ENCODE measurements around the gene ITGA3.

The ITGA3 gene

GRCh38 chr17:50034498-50035364, 21.2 kb upstream of the ITGA3 start:
- no peaks in the 10 kb centered on the region for H3K9me3 ChIP-seq (ENCODE audit: low read length)
- H3K4me3 ChIP-seq (ENCODE audit: low read depth, low read length, poor library complexity, severe bottlenecking), result no peak overlapping the region
- no peak overlapping the region for H3K9ac ChIP-seq (ENCODE audit: low read length)
- H3K9me2 ChIP-seq (ENCODE audit: low read depth, low read length), result no peaks in the 10 kb centered on the region
- TF ChIP-seq EZH2 (IDR thresholded peaks at IDR 0.05; ENCODE audit: borderline replicate concordance, low read length), result no peak
- H3K4me1 ChIP-seq (ENCODE audit: insufficient read depth, low read length, severe bottlenecking), result no peaks in the 10 kb centered on the region
- H4K20me1 ChIP-seq (ENCODE audit: insufficient read depth, low read length), result no peaks in the 10 kb centered on the region
- H3K79me2 ChIP-seq (ENCODE audit: insufficient read depth, low read length), result no peaks in the 10 kb centered on the region
- H3F3A ChIP-seq (ENCODE audit: insufficient read depth, low read length), result no peaks in the 10 kb centered on the region
- no peak overlapping the region for H2AFZ ChIP-seq (ENCODE audit: low read length)
- H3K27me3 ChIP-seq (ENCODE audit: insufficient read depth, low read length), result no peaks in the 10 kb centered on the region
- H3K27ac ChIP-seq (ENCODE audit: low read depth, low read length, poor library complexity, severe bottlenecking), result no peak overlapping the region
- H3K36me3 ChIP-seq (ENCODE audit: insufficient read depth, low read length), result no peaks in the 10 kb centered on the region
- no peak overlapping the region for H3K4me2 ChIP-seq (ENCODE audit: low read length)

GRCh38 chr17:50035421-50035879, 20.5 kb upstream of the ITGA3 start:
- H3K27ac ChIP-seq (ENCODE audit: low read depth, low read length, poor library complexity, severe bottlenecking), result no peak overlapping the region
- H3K9ac ChIP-seq (ENCODE audit: low read length), result no peak overlapping the region
- H3K9me2 ChIP-seq (ENCODE audit: low read depth, low read length), result no peaks in the 10 kb centered on the region
- H3F3A ChIP-seq (ENCODE audit: insufficient read depth, low read length), result no peaks in the 10 kb centered on the region
- H3K4me1 ChIP-seq (ENCODE audit: insufficient read depth, low read length, severe bottlenecking), result no peaks in the 10 kb centered on the region
- H3K4me2 ChIP-seq (ENCODE audit: low read length), result no peak overlapping the region
- H4K20me1 ChIP-seq (ENCODE audit: insufficient read depth, low read length), result no peaks in the 10 kb centered on the region
- no peak overlapping the region for H3K4me3 ChIP-seq (ENCODE audit: low read depth, low read length, poor library complexity, severe bottlenecking)
- no peaks in the 10 kb centered on the region for H3K9me3 ChIP-seq (ENCODE audit: low read length)
- TF ChIP-seq CTCF (IDR thresholded peaks at IDR 0.05; ENCODE audit: low read length), result no peak
- no peak for TF ChIP-seq EZH2 (IDR thresholded peaks at IDR 0.05; ENCODE audit: borderline replicate concordance, low read length)
- H3K79me2 ChIP-seq (ENCODE audit: insufficient read depth, low read length), result no peaks in the 10 kb centered on the region
- H3K36me3 ChIP-seq (ENCODE audit: insufficient read depth, low read length), result no peaks in the 10 kb centered on the region
- no peaks in the 10 kb centered on the region for H3K27me3 ChIP-seq (ENCODE audit: insufficient read depth, low read length)
- H2AFZ ChIP-seq (ENCODE audit: low read length), result no peak overlapping the region

GRCh38 chr17:50035945-50036344, 20.0 kb upstream of the ITGA3 start:
- no peak overlapping the region for H3K27ac ChIP-seq (ENCODE audit: low read depth, low read length, poor library complexity, severe bottlenecking)
- no peaks in the 10 kb centered on the region for H3K4me1 ChIP-seq (ENCODE audit: insufficient read depth, low read length, severe bottlenecking)
- TF ChIP-seq EZH2 (IDR thresholded peaks at IDR 0.05; ENCODE audit: borderline replicate concordance, low read length) (no peak), CTCF (IDR thresholded peaks at IDR 0.05; ENCODE audit: low read length) (no peak)
- H3K79me2 ChIP-seq (ENCODE audit: insufficient read depth, low read length), result no peaks in the 10 kb centered on the region
- no peak overlapping the region for H3K9ac ChIP-seq (ENCODE audit: low read length)
- no peak overlapping the region for H3K4me3 ChIP-seq (ENCODE audit: low read depth, low read length, poor library complexity, severe bottlenecking)
- H3K9me3 ChIP-seq (ENCODE audit: low read length), result no peaks in the 10 kb centered on the region
- no peak overlapping the region for H2AFZ ChIP-seq (ENCODE audit: low read length)
- no peaks in the 10 kb centered on the region for H3F3A ChIP-seq (ENCODE audit: insufficient read depth, low read length)
- no peaks in the 10 kb centered on the region for H4K20me1 ChIP-seq (ENCODE audit: insufficient read depth, low read length)
- H3K27me3 ChIP-seq (ENCODE audit: insufficient read depth, low read length), result no peaks in the 10 kb centered on the region
- no peak overlapping the region for H3K4me2 ChIP-seq (ENCODE audit: low read length)
- no peaks in the 10 kb centered on the region for H3K36me3 ChIP-seq (ENCODE audit: insufficient read depth, low read length)
- H3K9me2 ChIP-seq (ENCODE audit: low read depth, low read length), result no peaks in the 10 kb centered on the region
